H9 (cell line): Measurements from ENCODE around the gene TTBK1. TPM values are rescaled to one million over a fixed set of nuclear protein-coding genes. Genes with fewer than 3 reads are reported as not detected.

Experiments
- DNase-seq: peaks from one replicate; pipeline ENCODE4 v3.0.0-alpha.2; 2017
- H2AFZ ChIP-seq: one replicate; pipeline ENCODE4 v1.6.1; 2013; ENCODE audit warnings: mild to moderate bottlenecking, low read length, control low read depth, moderate library complexity
- H2AK5ac ChIP-seq: 2 replicates; pipeline ENCODE4 v1.6.1; 2013; ENCODE audit warnings: low read length, control low read depth, mixed read lengths; ENCODE audit not compliant: insufficient read length
- H2BK120ac ChIP-seq: one replicate; pipeline ENCODE4 v1.6.1; 2013; ENCODE audit warnings: low read depth, mild to moderate bottlenecking, low read length, control low read depth, inconsistent platforms; ENCODE audit not compliant: poor library complexity, severe bottlenecking
- H2BK12ac ChIP-seq: 2 replicates; pipeline ENCODE4 v1.6.1; 2013; ENCODE audit warnings: low read length, control low read depth, mixed read lengths, low read depth; ENCODE audit not compliant: insufficient read length
- H2BK15ac ChIP-seq: 2 replicates; pipeline ENCODE4 v1.6.1; 2013; ENCODE audit warnings: low read depth, low read length, control low read depth
- H2BK20ac ChIP-seq: one replicate; pipeline ENCODE4 v1.6.1; 2013; ENCODE audit warnings: low read depth, mild to moderate bottlenecking, low read length, control low read depth, inconsistent platforms; ENCODE audit not compliant: poor library complexity, severe bottlenecking
- H2BK5ac ChIP-seq: 2 replicates; pipeline ENCODE4 v1.6.1; 2013; ENCODE audit warnings: low read length, control low read depth, mixed read lengths; ENCODE audit not compliant: insufficient read length
- H3K14ac ChIP-seq: 2 replicates; pipeline ENCODE4 v1.6.1; 2013; ENCODE audit warnings: low read length, control low read depth; ENCODE audit not compliant: insufficient read depth
- H3K18ac ChIP-seq: 2 replicates; pipeline ENCODE4 v1.6.1; 2013; ENCODE audit warnings: low read depth, mild to moderate bottlenecking, mixed read lengths, low read length, control low read depth; ENCODE audit not compliant: insufficient read length
- H3K23ac ChIP-seq: 2 replicates; pipeline ENCODE4 v1.6.1; 2013; ENCODE audit warnings: low read length, control low read depth, mixed read lengths, low read depth; ENCODE audit not compliant: insufficient read length
- H3K23me2 ChIP-seq: 2 replicates; pipeline ENCODE4 v1.6.1; 2013; ENCODE audit warnings: low read depth, mild to moderate bottlenecking, mixed read lengths, low read length, control low read depth; ENCODE audit not compliant: insufficient read length, poor library complexity, severe bottlenecking
- H3K27ac ChIP-seq: 2 replicates; pipeline ENCODE4 v1.5.1; 2013; ENCODE audit warnings: low read length, control low read depth, mixed read lengths, low read depth; ENCODE audit not compliant: insufficient read length
- H3K27me3 ChIP-seq: 2 replicates; pipeline ENCODE4 v1.6.1; 2013; ENCODE audit warnings: low read length, control low read depth, inconsistent platforms; ENCODE audit not compliant: insufficient read depth
- H3K4ac ChIP-seq: 2 replicates; pipeline ENCODE4 v1.6.1; 2013; ENCODE audit warnings: low read depth, mild to moderate bottlenecking, control low read depth, inconsistent platforms, low read length, moderate library complexity
- H3K4me1 ChIP-seq: 2 replicates; pipeline ENCODE4 v1.6.1; 2013; ENCODE audit warnings: low read length, control low read depth, inconsistent platforms; ENCODE audit not compliant: insufficient read depth
- H3K4me2 ChIP-seq: 2 replicates; pipeline ENCODE4 v1.6.1; 2013; ENCODE audit warnings: low read length, control low read depth, mixed read lengths; ENCODE audit not compliant: insufficient read length, insufficient read depth
- H3K56ac ChIP-seq: 2 replicates; pipeline ENCODE4 v1.6.1; 2013; ENCODE audit warnings: low read depth, mild to moderate bottlenecking, mixed read lengths, low read length, control low read depth; ENCODE audit not compliant: insufficient read length
- H3K79me1 ChIP-seq: 2 replicates; pipeline ENCODE4 v1.6.1; 2013; ENCODE audit warnings: low read depth, mild to moderate bottlenecking, moderate library complexity, low read length, control low read depth, inconsistent platforms; ENCODE audit not compliant: insufficient read depth, poor library complexity, severe bottlenecking
- H3K79me2 ChIP-seq: 2 replicates; pipeline ENCODE4 v1.6.1; 2013; ENCODE audit warnings: low read length, control low read depth, inconsistent platforms; ENCODE audit not compliant: insufficient read depth
- H3K9ac ChIP-seq: 2 replicates; pipeline ENCODE4 v1.6.1; 2013; ENCODE audit warnings: low read length, control low read depth, mixed read lengths; ENCODE audit not compliant: insufficient read length; ENCODE audit errors: extremely low read depth
- H3K9me3 ChIP-seq: one replicate; pipeline ENCODE4 v1.6.1; 2013; ENCODE audit warnings: low read depth, low read length, inconsistent platforms; ENCODE audit not compliant: control insufficient read depth
- H3T11ph ChIP-seq: one replicate; pipeline ENCODE4 v1.6.1; 2013; ENCODE audit warnings: mild to moderate bottlenecking, low read length, control low read depth, inconsistent platforms
- H4K20me1 ChIP-seq: one replicate; pipeline ENCODE4 v1.6.1; 2013; ENCODE audit not compliant: control insufficient read depth, insufficient read length, insufficient read depth
- H4K5ac ChIP-seq: 2 replicates; pipeline ENCODE4 v1.6.1; 2013; ENCODE audit warnings: low read depth, mild to moderate bottlenecking, mixed read lengths, low read length, control low read depth; ENCODE audit not compliant: insufficient read length
- H4K8ac ChIP-seq: replicated peaks from 2 replicates; pipeline ENCODE4 v1.6.1; 2013; ENCODE audit warnings: low read length, control low read depth, mixed read lengths, low read depth; ENCODE audit not compliant: insufficient read length
- H4K91ac ChIP-seq: 2 replicates; pipeline ENCODE4 v1.6.1; 2013; ENCODE audit warnings: low read depth, mild to moderate bottlenecking, moderate library complexity, mixed read lengths, low read length, control low read depth; ENCODE audit not compliant: insufficient read length
- H3K27ac Mint-ChIP-seq, 3 experiments: 2 replicates in 2 of 3; 3 replicates in 1 of 3; pipeline ENCODE4 v1.8.0; 2020 to 2021; ENCODE audit warnings: mixed read lengths in 3 of 3, mild to moderate bottlenecking in 1 of 3, moderate library complexity in 1 of 3
- H3K27me3 Mint-ChIP-seq: 2 replicates; pipeline ENCODE4 v1.8.0; 2021; ENCODE audit warnings: low read depth, mild to moderate bottlenecking, moderate library complexity, mixed read lengths
- H3K36me3 Mint-ChIP-seq, 3 experiments: 2 replicates in 2 of 3; 3 replicates in 1 of 3; pipeline ENCODE4 v1.8.0; 2020 to 2021; ENCODE audit warnings: low read depth in 3 of 3, mixed read lengths in 3 of 3; ENCODE audit not compliant: insufficient read depth in 1 of 3
- H3K4me1 Mint-ChIP-seq, 2 experiments: 2 replicates each; pipeline ENCODE4 v1.8.0; 2020; ENCODE audit warnings: mixed read lengths in 2 of 2
- H3K4me3 Mint-ChIP-seq, 2 experiments: 2 replicates in 1 of 2; 3 replicates in 1 of 2; pipeline ENCODE4 v1.8.0; 2020 to 2021; ENCODE audit warnings: mild to moderate bottlenecking in 2 of 2, mixed read lengths in 2 of 2, moderate library complexity in 1 of 2
- H3K9me3 Mint-ChIP-seq, 2 experiments: 2 replicates in 1 of 2; 3 replicates in 1 of 2; pipeline ENCODE4 v1.8.0; 2020; ENCODE audit warnings: mild to moderate bottlenecking in 2 of 2, mixed read lengths in 2 of 2, moderate library complexity in 1 of 2
- CTCF ChIP-seq: fragments of 200-600 bp; sonication (generic); conservative IDR thresholded peaks from 3 replicates; pipeline ENCODE4 v1.8.0; 2021; ENCODE audit warnings: antibody characterized with exemption, mild to moderate bottlenecking
- WGBS: extraction: QIAGEN DNeasy Blood & Tissue Kit; methylation state at CpG from one replicate; pipeline ENCODE4 v1.1.7; 2013; ENCODE audit warnings: missing lambda C conversion rate, low lambda C conversion rate, mixed read lengths; ENCODE audit not compliant: insufficient read length; ENCODE audit errors: extremely low coverage; 5-methylcytosine and 5-hydroxymethylcytosine counted together
- total RNA-seq: library from RNA; stranded (reverse); gene quantifications from 2 replicates; pipeline ENCODE4 v1.2.1, GENCODE V29; 2021

TTBK1 gene
- total RNA-seq, 1 experiment from 2014 or later, result 1.6 TPM

GRCh38 chr6:43311666-43312065, 68.4 kb downstream of the TTBK1 start:
- no peak overlapping the region for H2BK20ac ChIP-seq
- H3K23me2 ChIP-seq, result peaks cover 10% of the 10 kb centered on the region
- no peak overlapping the region for H4K8ac ChIP-seq
- no peak overlapping the region for H2BK5ac ChIP-seq
- no peak for DNase-seq
- H3K56ac ChIP-seq, result no peak overlapping the region
- H3K27me3 ChIP-seq, result no peaks in the 10 kb centered on the region
- no peak overlapping the region for H3K14ac ChIP-seq
- Mint-ChIP-seq H3K27me3 (peaks cover 6% of the 10 kb centered on the region), H3K4me3 (no peak overlapping the region), H3K36me3 (no peaks in the 10 kb centered on the region; a peak in 2 of 7 replicates), H3K4me1 (peaks cover 17 to 22% of the 10 kb centered on the region in 2 experiments), H3K9me3 (no peaks in the 10 kb centered on the region), H3K27ac (no peak overlapping the region)
- no peak overlapping the region for H2BK12ac ChIP-seq
- no peaks in the 10 kb centered on the region for H3K9me3 ChIP-seq
- H3K23ac ChIP-seq, result no peak overlapping the region
- no peak overlapping the region for H3K18ac ChIP-seq
- H3K79me2 ChIP-seq, result no peaks in the 10 kb centered on the region; the same call in 1 of the 2 replicates
- H3K79me1 ChIP-seq, result no peaks in the 10 kb centered on the region
- no peaks in the 10 kb centered on the region; the same call in 1 of the 2 replicates for H3K4me1 ChIP-seq
- no peak overlapping the region for H3T11ph ChIP-seq
- H3K4ac ChIP-seq, result no peak overlapping the region
- no peak overlapping the region for H4K5ac ChIP-seq
- H2BK120ac ChIP-seq, result no peak overlapping the region
- no peak overlapping the region for H3K27ac ChIP-seq
- no CpG with 5 or more reads among the region's 3 CpGs for WGBS
- no peak overlapping the region for H3K4me2 ChIP-seq
- no peaks in the 10 kb centered on the region for H4K20me1 ChIP-seq
- H3K9ac ChIP-seq, result no peak overlapping the region
- H2BK15ac ChIP-seq, result no peak overlapping the region
- no peak for TF ChIP-seq CTCF
- no peak overlapping the region for H2AFZ ChIP-seq
- H4K91ac ChIP-seq, result no peak overlapping the region
- no peak overlapping the region for H2AK5ac ChIP-seq
